Right lobe of liver (tissue), 4 donors: Measurements from ENCODE around the gene AGL.
"Not testable (repeated sequence)": the region's sequence is repeated elsewhere in the genome, so short reads cannot be mapped to it uniquely, and the experiment has no call there.

Experiments used
- POLR2A ChIP-seq: fragments of 450-650 bp; IDR thresholded peaks from one replicate; pipeline ENCODE4 v1.6.1; 2017; ENCODE audit warnings: antibody characterized with exemption, mild to moderate bottlenecking
- TF ChIP-seq, protein P1 (sequence below), 4 donors: fragments of 200-600 bp in 3 of 4; fragments of 450-650 bp in 1 of 4; IDR thresholded peaks; one replicate each; pipeline versions ENCODE4 v1.5.1 to v1.8.0; 2016 to 2022; ENCODE audit warnings: antibody characterized with exemption in 4 of 4, mild to moderate bottlenecking in 2 of 4
- donor health status: DM: no; HTN: no; CAD: no.
- donor health status: DM: no; HTN: no; CAD: no.
- donor health status: DM: no; HTN: yes; CAD: no.

DNA sequence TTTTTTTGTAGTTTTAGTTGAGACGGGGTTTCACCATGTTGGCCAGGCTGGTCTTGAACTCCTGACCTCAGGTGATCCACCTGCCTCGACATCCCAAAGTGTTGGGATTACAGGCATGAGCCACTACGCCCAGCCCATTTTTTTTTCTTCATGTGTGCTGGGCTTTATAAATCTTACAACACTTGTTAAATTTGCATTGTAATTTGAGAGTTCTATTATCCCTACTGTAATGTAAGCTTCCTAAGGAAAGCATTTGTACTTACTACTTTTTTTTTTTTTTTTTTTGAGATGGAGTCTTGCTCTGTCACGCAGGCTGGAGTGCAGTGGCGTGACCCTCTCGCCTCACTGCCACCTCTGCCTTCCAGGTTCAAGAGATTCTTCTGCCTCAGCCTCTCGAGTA, 121.9 kb downstream of the AGL start:
- TF ChIP-seq POLR2A = not testable (repeated sequence)
- TF ChIP-seq, protein P1, sequence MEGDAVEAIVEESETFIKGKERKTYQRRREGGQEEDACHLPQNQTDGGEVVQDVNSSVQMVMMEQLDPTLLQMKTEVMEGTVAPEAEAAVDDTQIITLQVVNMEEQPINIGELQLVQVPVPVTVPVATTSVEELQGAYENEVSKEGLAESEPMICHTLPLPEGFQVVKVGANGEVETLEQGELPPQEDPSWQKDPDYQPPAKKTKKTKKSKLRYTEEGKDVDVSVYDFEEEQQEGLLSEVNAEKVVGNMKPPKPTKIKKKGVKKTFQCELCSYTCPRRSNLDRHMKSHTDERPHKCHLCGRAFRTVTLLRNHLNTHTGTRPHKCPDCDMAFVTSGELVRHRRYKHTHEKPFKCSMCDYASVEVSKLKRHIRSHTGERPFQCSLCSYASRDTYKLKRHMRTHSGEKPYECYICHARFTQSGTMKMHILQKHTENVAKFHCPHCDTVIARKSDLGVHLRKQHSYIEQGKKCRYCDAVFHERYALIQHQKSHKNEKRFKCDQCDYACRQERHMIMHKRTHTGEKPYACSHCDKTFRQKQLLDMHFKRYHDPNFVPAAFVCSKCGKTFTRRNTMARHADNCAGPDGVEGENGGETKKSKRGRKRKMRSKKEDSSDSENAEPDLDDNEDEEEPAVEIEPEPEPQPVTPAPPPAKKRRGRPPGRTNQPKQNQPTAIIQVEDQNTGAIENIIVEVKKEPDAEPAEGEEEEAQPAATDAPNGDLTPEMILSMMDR (IDR thresholded peaks at IDR 0.05) = not testable (repeated sequence)
